Endothelial cell of umbilical vein (primary cell): ENCODE measurements around the gene TMCO1. TPM values are rescaled to one million over a fixed set of nuclear protein-coding genes. Genes with fewer than 3 reads are reported as not detected.

Experiments
- BruUV-seq: library from RNA; stranded (reverse); fragments of 400-500 nt; replicated peaks from 2 replicates; lab custom pipeline; 2021; lab: Mats Ljungman, UMichigan
- CTCF ChIA-PET: fragments of 300-600, 350-600 bp; sonication (Branson Sonifier 250); formaldehyde crosslinking; loops from one replicate; lab custom pipeline; 2021; ENCODE audit warnings: antibody characterized with exemption, inconsistent platforms; lab: Charles Lee
- POLR2A ChIA-PET: fragments of 300-600, 350-600 bp; sonication (Branson Sonifier 250); formaldehyde crosslinking; loops from one replicate; lab custom pipeline; 2021; ENCODE audit warnings: antibody characterized with exemption, inconsistent platforms; lab: Charles Lee
- DNase-seq: peaks from one replicate; pipeline ENCODE4 v3.0.0-alpha.2; 2011; ENCODE audit warnings: low read depth, low spot score
- FAIRE-seq: peaks from 2 replicates; lab custom pipeline; 2011; peaks lifted over from hg19 to GRCh38; lab: Jason Lieb, UNC
- H2AFZ ChIP-seq: 2 replicates; pipeline ENCODE4 v1.6.0; 2012; ENCODE audit warnings: low read depth, low read length, control low read depth, inconsistent platforms
- H3K27ac ChIP-seq: 2 replicates; pipeline ENCODE4 v1.5.1; 2011; ENCODE audit warnings: low read depth, mild to moderate bottlenecking, control low read depth, low read length, moderate library complexity; ENCODE audit not compliant: insufficient read depth
- H3K27me3 ChIP-seq, 2 experiments: 2 replicates each; pipeline versions ENCODE4 v1.6.0 to v1.6.1; 2011; ENCODE audit warnings: low read length in 2 of 2, mixed read lengths in 1 of 2; ENCODE audit not compliant: control insufficient read depth in 2 of 2, insufficient read depth in 2 of 2
- H3K36me3 ChIP-seq, 2 experiments: 2 replicates in 1 of 2; 3 replicates in 1 of 2; pipeline ENCODE4 v1.5.1; 2011; ENCODE audit warnings: low read length in 2 of 2, mild to moderate bottlenecking in 1 of 2, moderate library complexity in 1 of 2; ENCODE audit not compliant: control insufficient read depth in 2 of 2, insufficient read depth in 2 of 2; ENCODE audit errors: extremely low read depth in 1 of 2
- H3K4me1 ChIP-seq: 3 replicates; pipeline ENCODE4 v1.5.1; 2011; ENCODE audit warnings: mild to moderate bottlenecking, low read length; ENCODE audit not compliant: control insufficient read depth, insufficient read depth; ENCODE audit errors: extremely low read depth
- H3K4me2 ChIP-seq: 2 replicates; pipeline ENCODE4 v1.6.1; 2011; ENCODE audit warnings: low read length, control low read depth, mixed read lengths; ENCODE audit not compliant: insufficient read depth
- H3K4me3 ChIP-seq, 3 experiments: fragments of 200-600 bp in 1 of 3; sonication (generic), shearing (Covaris generic) in 1 of 3; replicated peaks in 1 of 3; 2 replicates each; pipeline ENCODE4 v1.5.1; 2011 to 2016; ENCODE audit warnings: control low read depth in 3 of 3, low read length in 3 of 3, mild to moderate bottlenecking in 2 of 3, inconsistent platforms in 1 of 3, low read depth in 1 of 3, moderate library complexity in 1 of 3; ENCODE audit not compliant: insufficient read depth in 1 of 3
- H3K79me2 ChIP-seq: 2 replicates; pipeline ENCODE4 v1.6.0; 2012; ENCODE audit warnings: low read length, inconsistent platforms; ENCODE audit not compliant: control insufficient read depth, insufficient read depth
- H3K9ac ChIP-seq: replicated peaks from 2 replicates; pipeline ENCODE3; 2011; ENCODE audit warnings: low read length, control low read depth; ENCODE audit not compliant: insufficient read depth; ENCODE audit errors: extremely low read depth
- H3K9me1 ChIP-seq: replicated peaks from 3 replicates; pipeline ENCODE4 v1.6.0; 2011; ENCODE audit warnings: mild to moderate bottlenecking, low read length; ENCODE audit not compliant: control insufficient read depth, insufficient read depth; ENCODE audit errors: extremely low read depth
- H3K9me3 ChIP-seq: replicated peaks from 2 replicates; pipeline ENCODE4 v1.5.1; 2012; ENCODE audit warnings: low read length, inconsistent platforms; ENCODE audit not compliant: control insufficient read depth, insufficient read depth
- H4K20me1 ChIP-seq: replicated peaks from 2 replicates; pipeline ENCODE3; 2011; ENCODE audit warnings: mild to moderate bottlenecking, low read length; ENCODE audit not compliant: control insufficient read depth, insufficient read depth; ENCODE audit errors: extremely low read depth
- EZH2 ChIP-seq: IDR thresholded peaks from 2 replicates; pipeline ENCODE4 v1.6.1; 2012; ENCODE audit warnings: borderline replicate concordance, low read depth, mild to moderate bottlenecking, moderate library complexity, low read length, inconsistent platforms; ENCODE audit not compliant: severe bottlenecking
- FOS ChIP-seq: IDR thresholded peaks from 2 replicates; pipeline ENCODE4 v1.6.1; 2011; ENCODE audit warnings: mild to moderate bottlenecking, low read length, moderate library complexity, borderline replicate concordance; ENCODE audit not compliant: insufficient read depth
- GATA2 ChIP-seq: IDR thresholded peaks from 2 replicates; pipeline ENCODE4 v1.7.0; 2011; ENCODE audit warnings: low read depth, mild to moderate bottlenecking, moderate library complexity, mixed read lengths, low read length; ENCODE audit not compliant: insufficient read length, insufficient read depth
- JUN ChIP-seq: IDR thresholded peaks from 2 replicates; pipeline ENCODE4 v1.6.1; 2011; ENCODE audit warnings: borderline replicate concordance, low read depth; ENCODE audit not compliant: insufficient read length, insufficient read depth
- MAX ChIP-seq: IDR thresholded peaks from 2 replicates; pipeline ENCODE4 v1.6.1; 2011; ENCODE audit not compliant: insufficient read depth, insufficient read length
- MYC ChIP-seq: IDR thresholded peaks from one replicate; pipeline ENCODE4 v1.6.1; 2011; ENCODE audit warnings: mild to moderate bottlenecking, low read depth, low read length
- POLR2A ChIP-seq: IDR thresholded peaks from 2 replicates; pipeline ENCODE4 v1.6.1; 2012; ENCODE audit warnings: low read depth, mild to moderate bottlenecking, control low read depth, low read length
- POLR2AphosphoS5 ChIP-seq: IDR thresholded peaks from 2 replicates; pipeline ENCODE4 v1.6.1; 2012; ENCODE audit warnings: low read depth, mild to moderate bottlenecking, control low read depth, low read length, moderate library complexity; ENCODE audit not compliant: insufficient read depth
- dilution Hi-C: fragments of 300-500 bp; cut with MboI; formaldehyde crosslinking; loops from one replicate; pipeline ENCODE4 v1.15.0; 2019; ENCODE audit warnings: low sequenced_read_pairs; ENCODE audit not compliant: extremely low pct_ligation_motif_present
- intact Hi-C: fragments of 100-400 bp; cut with micrococcal nuclease; formaldehyde crosslinking; loops from one replicate; pipeline ENCODE4 v1.10.0; 2022
- polyA plus RNA-seq, 4 experiments: library from polyadenylated mRNA; depleted of rRNA in 3 of 4; stranded (reverse) in 3 of 4; unstranded in 1 of 4; fragments of >200 nt; gene quantifications; 2 replicates each; pipeline versions ENCODE4 v1.2.1 to v1.2.3, GENCODE V29; 2011 to 2012; ENCODE audit warnings: missing spikeins in 1 of 4
- total RNA-seq: library from RNA; stranded (reverse); gene quantifications from 2 replicates; pipeline ENCODE4 v1.2.3, GENCODE V29; 2021

Gene TMCO1
- total and polyA plus RNA-seq, 2 donors (not counting 3 experiments of a cell fraction or from before 2014, with no cell fraction given) = 86.0 to 93.4 TPM

GRCh38 chr1:165773324-165773965, 4.8 kb upstream of the TMCO1 start:
- Histone ChIP-seq H3K9me1 (no peaks in the 10 kb centered on the region), H3K4me3 (no peak overlapping the region), H3K36me3 (peaks cover 0 to 3% of the 10 kb centered on the region in 2 experiments), H4K20me1 (no peaks in the 10 kb centered on the region), H3K27me3 (no peaks in the 10 kb centered on the region), H3K4me1 (peaks cover 13% of the 10 kb centered on the region), H3K9me3 (no peaks in the 10 kb centered on the region), H3K4me2 (no peak overlapping the region), H3K79me2 (peaks cover 7% of the 10 kb centered on the region), H3K9ac (no peak overlapping the region), H3K27ac (no peak overlapping the region), H2AFZ (no peak overlapping the region)
- CTCF ChIA-PET = no interaction called here
- POLR2A ChIA-PET = no interaction called here
- peak; percentile 46 for DNase-seq
- dilution Hi-C loops = no loop called here
- TF ChIP-seq MAX (no peak), FOS (peak; percentile 80), POLR2AphosphoS5 (peak; percentile 68), GATA2 (peak; percentile 87), POLR2A (no peak), JUN (peak; percentile 21)
- no TSS peak for BruUV-seq
- FAIRE-seq = peak; percentile 66
- intact Hi-C loops = no loop called here

DNA sequence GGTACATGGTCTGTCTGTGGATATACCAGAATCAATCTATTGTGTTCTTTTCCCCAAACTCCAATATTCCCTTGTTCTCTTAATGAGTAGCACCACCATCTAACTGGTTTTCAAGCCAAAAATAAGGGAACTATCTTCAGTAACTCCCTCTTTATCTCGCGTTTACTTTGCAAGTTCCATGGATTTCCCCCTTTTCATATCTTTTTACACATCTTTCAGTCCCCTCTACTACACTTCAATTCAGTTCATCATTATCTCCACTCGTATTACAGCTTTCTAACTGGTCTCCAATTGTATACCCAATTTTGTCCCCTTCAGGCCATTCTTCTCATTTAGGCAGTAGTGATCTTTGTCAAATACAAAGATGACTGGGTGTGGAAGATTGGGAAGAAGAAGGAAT, 4.1 kb upstream of the TMCO1 start:
- no TSS peak for BruUV-seq
- H3K4me3 ChIP-seq = no peak overlapping the region
- ChIA-PET POLR2A (no interaction called here), CTCF (interaction anchor here (1.2 kb wide), 1 partner anchor 99 kb away, joined by 3 read pairs; no protein-coding TSS in a partner anchor)
- no peaks in the 10 kb centered on the region for H4K20me1 ChIP-seq
- no peaks in the 10 kb centered on the region for H3K9me3 ChIP-seq
- H3K9ac ChIP-seq = no peak overlapping the region
- FAIRE-seq (no peak), DNase-seq (no peak)
- dilution Hi-C loops (no loop called here), intact Hi-C loops (no loop called here)
- TF ChIP-seq MAX (no peak), POLR2A (no peak), JUN (no peak), MYC (no peak), POLR2AphosphoS5 (no peak), EZH2 (no peak), FOS (no peak), GATA2 (no peak)
- no peak overlapping the region for H3K4me2 ChIP-seq
- H3K27ac ChIP-seq = no peak overlapping the region
- H3K27me3 ChIP-seq = no peaks in the 10 kb centered on the region
- H3K79me2 ChIP-seq = peaks cover 9% of the 10 kb centered on the region
- H2AFZ ChIP-seq = no peak overlapping the region
- H3K4me1 ChIP-seq = peaks cover 18% of the 10 kb centered on the region
- peaks cover 0 to 3% of the 10 kb centered on the region in 2 experiments for H3K36me3 ChIP-seq
- H3K9me1 ChIP-seq = no peaks in the 10 kb centered on the region
